DND-41 (cell line): ENCODE measurements around the gene INTS1.

ENCODE experiments used
- ATAC-seq: fragments of 200-7000 bp; cut with Tn5 transposase; 3 replicates; pipeline ENCODE4 v1.9.1; 2021; ENCODE audit warnings: low read depth; ENCODE audit not compliant: insufficient read depth
- DNase-seq: peaks from one replicate; pipeline ENCODE4 v3.0.0-alpha.2; 2020
- H2AFZ ChIP-seq: 2 replicates; pipeline ENCODE4 v1.6.0; 2012; ENCODE audit warnings: low read depth, low read length
- H3K27ac ChIP-seq: 2 replicates; pipeline ENCODE4 v1.5.1; 2012; ENCODE audit warnings: low read length, inconsistent platforms
- H3K27me3 ChIP-seq: fragments of 200-600 bp; sonication (generic); 2 replicates; pipeline ENCODE4 v1.6.0; 2012; ENCODE audit warnings: low read length, mild to moderate bottlenecking, inconsistent platforms; ENCODE audit not compliant: insufficient read depth, poor library complexity
- H3K36me3 ChIP-seq: 2 replicates; pipeline ENCODE4 v1.5.1; 2012; ENCODE audit warnings: low read length, inconsistent platforms; ENCODE audit not compliant: insufficient read depth
- H3K4me1 ChIP-seq: 2 replicates; pipeline ENCODE4 v1.5.1; 2012; ENCODE audit warnings: mild to moderate bottlenecking, low read length; ENCODE audit not compliant: insufficient read depth
- H3K4me2 ChIP-seq: 2 replicates; pipeline ENCODE4 v1.6.0; 2012; ENCODE audit warnings: mild to moderate bottlenecking, moderate library complexity, low read length, inconsistent platforms; ENCODE audit not compliant: insufficient read depth
- H3K4me3 ChIP-seq, 2 experiments: fragments of 200-600 bp in 1 of 2; shearing (Covaris generic) in 1 of 2; 2 replicates each; pipeline ENCODE4 v1.5.1; 2012 to 2016; ENCODE audit warnings: inconsistent platforms in 2 of 2, low read length in 2 of 2, mild to moderate bottlenecking in 2 of 2, low read depth in 1 of 2, moderate library complexity in 1 of 2
- H3K79me2 ChIP-seq: 2 replicates; pipeline ENCODE4 v1.6.0; 2012; ENCODE audit warnings: low read length, inconsistent platforms; ENCODE audit not compliant: insufficient read depth
- H3K9ac ChIP-seq: 2 replicates; pipeline ENCODE4 v1.6.0; 2012; ENCODE audit warnings: low read depth, mild to moderate bottlenecking, inconsistent platforms, low read length, moderate library complexity
- H3K9me3 ChIP-seq: 2 replicates; pipeline ENCODE4 v1.5.1; 2012; ENCODE audit warnings: low read length, moderate library complexity, mild to moderate bottlenecking, inconsistent platforms; ENCODE audit not compliant: insufficient read depth, severe bottlenecking
- H4K20me1 ChIP-seq: 2 replicates; pipeline ENCODE4 v1.6.0; 2012; ENCODE audit warnings: low read length; ENCODE audit not compliant: insufficient read depth
- EZH2 ChIP-seq: IDR thresholded peaks from 3 replicates; pipeline ENCODE4 v1.6.1; 2012; ENCODE audit warnings: borderline replicate concordance, low read depth, mild to moderate bottlenecking, moderate library complexity, low read length, inconsistent platforms; ENCODE audit not compliant: severe bottlenecking
- TF ChIP-seq, protein P1 (sequence below): IDR thresholded peaks from 2 replicates; pipeline ENCODE4 v1.5.1; 2012; ENCODE audit warnings: borderline replicate concordance, low read length, moderate library complexity, mild to moderate bottlenecking; ENCODE audit not compliant: poor library complexity, severe bottlenecking; ENCODE audit errors: extremely low read depth

INTS1 gene

DNA sequence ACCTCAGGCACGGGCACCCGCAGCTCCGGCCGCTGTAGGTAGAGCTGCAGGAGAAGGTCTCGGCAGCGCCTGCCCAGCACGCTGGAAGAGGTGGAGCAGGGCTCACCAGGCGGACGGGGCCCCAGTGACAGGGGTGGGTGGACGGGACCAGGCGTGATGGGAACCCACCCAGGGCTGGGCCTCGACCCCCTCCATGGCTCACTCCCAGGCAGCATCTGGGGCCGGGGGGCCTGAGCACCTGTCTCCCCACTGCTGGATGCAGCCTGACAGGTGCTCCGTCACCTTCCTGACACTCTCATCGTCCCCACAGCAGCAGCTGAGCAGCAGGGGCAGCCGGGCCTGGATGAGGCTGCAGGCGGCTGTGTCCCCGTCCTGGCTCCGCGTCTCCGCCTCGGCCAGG, 28.2 kb downstream of the INTS1 start:
- H3K27me3 ChIP-seq: no peaks in the 10 kb centered on the region
- no peak overlapping the region for H3K4me2 ChIP-seq
- H3K4me1 ChIP-seq: no peaks in the 10 kb centered on the region
- TF ChIP-seq, protein P1, sequence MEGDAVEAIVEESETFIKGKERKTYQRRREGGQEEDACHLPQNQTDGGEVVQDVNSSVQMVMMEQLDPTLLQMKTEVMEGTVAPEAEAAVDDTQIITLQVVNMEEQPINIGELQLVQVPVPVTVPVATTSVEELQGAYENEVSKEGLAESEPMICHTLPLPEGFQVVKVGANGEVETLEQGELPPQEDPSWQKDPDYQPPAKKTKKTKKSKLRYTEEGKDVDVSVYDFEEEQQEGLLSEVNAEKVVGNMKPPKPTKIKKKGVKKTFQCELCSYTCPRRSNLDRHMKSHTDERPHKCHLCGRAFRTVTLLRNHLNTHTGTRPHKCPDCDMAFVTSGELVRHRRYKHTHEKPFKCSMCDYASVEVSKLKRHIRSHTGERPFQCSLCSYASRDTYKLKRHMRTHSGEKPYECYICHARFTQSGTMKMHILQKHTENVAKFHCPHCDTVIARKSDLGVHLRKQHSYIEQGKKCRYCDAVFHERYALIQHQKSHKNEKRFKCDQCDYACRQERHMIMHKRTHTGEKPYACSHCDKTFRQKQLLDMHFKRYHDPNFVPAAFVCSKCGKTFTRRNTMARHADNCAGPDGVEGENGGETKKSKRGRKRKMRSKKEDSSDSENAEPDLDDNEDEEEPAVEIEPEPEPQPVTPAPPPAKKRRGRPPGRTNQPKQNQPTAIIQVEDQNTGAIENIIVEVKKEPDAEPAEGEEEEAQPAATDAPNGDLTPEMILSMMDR: no peak
- no peak for TF ChIP-seq EZH2
- no peaks in the 10 kb centered on the region for H3K9me3 ChIP-seq
- no peak overlapping the region for H3K9ac ChIP-seq
- H3K4me3 ChIP-seq: no peak overlapping the region
- H3K79me2 ChIP-seq: no peaks in the 10 kb centered on the region
- no peak for DNase-seq
- no peak overlapping the region for H3K27ac ChIP-seq
- ATAC-seq: no peak
- H2AFZ ChIP-seq: no peak overlapping the region
- peaks cover 14% of the 10 kb centered on the region for H4K20me1 ChIP-seq
- peaks cover 95% of the 10 kb centered on the region for H3K36me3 ChIP-seq

DNA sequence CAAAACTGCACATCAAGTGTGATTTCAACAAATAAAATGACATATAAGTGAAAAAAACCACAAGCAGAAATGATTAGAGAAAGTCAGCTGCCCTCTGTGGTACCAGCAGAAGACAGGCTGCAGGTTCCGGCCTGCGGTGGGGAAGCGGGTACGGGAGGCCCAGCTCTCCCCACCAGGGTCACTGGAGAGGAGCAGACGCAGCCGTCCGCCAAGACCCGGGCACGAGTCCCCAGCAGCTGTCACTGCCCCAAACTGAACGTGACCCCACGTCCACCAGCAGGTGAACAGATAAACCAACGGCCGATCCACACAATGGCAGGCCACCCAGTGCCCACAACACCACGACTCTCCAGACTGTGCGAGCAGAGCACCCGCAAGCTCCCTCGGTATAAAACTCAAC, 28.8 kb downstream of the INTS1 start:
- no peak overlapping the region for H3K9ac ChIP-seq
- H3K27ac ChIP-seq: no peak overlapping the region
- no peak for TF ChIP-seq EZH2
- TF ChIP-seq, protein P1: peak; percentile 4
- no peaks in the 10 kb centered on the region for H3K27me3 ChIP-seq
- H3K79me2 ChIP-seq: no peaks in the 10 kb centered on the region
- no peak overlapping the region for H2AFZ ChIP-seq
- no peaks in the 10 kb centered on the region for H3K9me3 ChIP-seq
- H3K4me3 ChIP-seq: no peak overlapping the region
- H3K4me1 ChIP-seq: no peaks in the 10 kb centered on the region
- DNase-seq (no peak), ATAC-seq (no peak)
- H4K20me1 ChIP-seq: peaks cover 13% of the 10 kb centered on the region
- no peak overlapping the region for H3K4me2 ChIP-seq
- peaks cover 95% of the 10 kb centered on the region for H3K36me3 ChIP-seq

DNA sequence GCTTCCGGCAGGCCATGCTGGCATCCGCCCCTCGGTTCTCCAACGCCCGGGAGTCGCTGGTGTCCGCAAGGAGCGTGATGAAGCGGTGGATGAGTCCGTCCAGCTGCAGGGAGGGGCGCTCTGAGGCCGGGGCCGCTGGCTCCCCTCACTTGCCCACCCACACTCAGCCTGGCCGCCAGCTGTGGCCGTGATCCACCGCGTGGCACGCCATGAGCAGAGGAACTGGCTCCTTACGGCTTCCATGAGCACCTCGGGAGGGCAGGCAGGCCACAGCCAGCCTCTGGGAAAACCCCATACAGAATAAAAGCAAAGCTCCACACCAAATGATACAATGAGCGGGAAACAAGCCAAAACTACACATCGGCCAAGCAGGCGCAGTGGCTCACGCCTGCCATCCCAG, 29.5 kb downstream of the INTS1 start:
- peaks cover 94% of the 10 kb centered on the region for H3K36me3 ChIP-seq

More for the DNA sequence above, 29.5 kb downstream of the INTS1 start:
- Histone ChIP-seq H3K4me2 (no peak overlapping the region), H3K27me3 (no peaks in the 10 kb centered on the region), H3K4me1 (no peaks in the 10 kb centered on the region), H4K20me1 (peaks cover 12% of the 10 kb centered on the region), H3K4me3 (no peak overlapping the region), H2AFZ (no peak overlapping the region), H3K9me3 (no peaks in the 10 kb centered on the region), H3K79me2 (no peaks in the 10 kb centered on the region), H3K9ac (no peak overlapping the region), H3K27ac (no peak overlapping the region)
- no peak for ATAC-seq
- TF ChIP-seq EZH2: no peak
- TF ChIP-seq, protein P1: no peak
- no peak for DNase-seq
